Measurements from ENCODE around the gene TOLLIP.
A peak's percentile ranks its signal among the peaks of the same experiment; 100 is the strongest.

The TOLLIP gene

GRCh38 chr11:1263010-1263409 lies 46.4 kb downstream of the TOLLIP start:
- no peak for DNase-seq (ENCODE audit: low spot score)
- TF ChIP-seq, protein P1, sequence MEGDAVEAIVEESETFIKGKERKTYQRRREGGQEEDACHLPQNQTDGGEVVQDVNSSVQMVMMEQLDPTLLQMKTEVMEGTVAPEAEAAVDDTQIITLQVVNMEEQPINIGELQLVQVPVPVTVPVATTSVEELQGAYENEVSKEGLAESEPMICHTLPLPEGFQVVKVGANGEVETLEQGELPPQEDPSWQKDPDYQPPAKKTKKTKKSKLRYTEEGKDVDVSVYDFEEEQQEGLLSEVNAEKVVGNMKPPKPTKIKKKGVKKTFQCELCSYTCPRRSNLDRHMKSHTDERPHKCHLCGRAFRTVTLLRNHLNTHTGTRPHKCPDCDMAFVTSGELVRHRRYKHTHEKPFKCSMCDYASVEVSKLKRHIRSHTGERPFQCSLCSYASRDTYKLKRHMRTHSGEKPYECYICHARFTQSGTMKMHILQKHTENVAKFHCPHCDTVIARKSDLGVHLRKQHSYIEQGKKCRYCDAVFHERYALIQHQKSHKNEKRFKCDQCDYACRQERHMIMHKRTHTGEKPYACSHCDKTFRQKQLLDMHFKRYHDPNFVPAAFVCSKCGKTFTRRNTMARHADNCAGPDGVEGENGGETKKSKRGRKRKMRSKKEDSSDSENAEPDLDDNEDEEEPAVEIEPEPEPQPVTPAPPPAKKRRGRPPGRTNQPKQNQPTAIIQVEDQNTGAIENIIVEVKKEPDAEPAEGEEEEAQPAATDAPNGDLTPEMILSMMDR (IDR thresholded peaks at IDR 0.05): no peak
- Histone ChIP-seq H3K4me3 (peak overlapping the region; percentile 71), H3K27ac (peak overlapping the region; percentile 37 to 79)

GRCh38 chr11:1262172-1263006 lies 47.0 kb downstream of the TOLLIP start:
- Histone ChIP-seq H3K4me3 (peak overlapping the region; percentile 71), H3K27ac (peak overlapping the region; percentile 66 to 79)
- DNase-seq (ENCODE audit: low spot score): peak; percentile 94
- TF ChIP-seq, protein P1 (IDR thresholded peaks at IDR 0.05): no peak

- DNase-seq (ENCODE audit: low spot score): no peak
- Histone ChIP-seq H3K4me3 (peak overlapping the region; percentile 71), H3K27ac (no peak overlapping the region)
- TF ChIP-seq, protein P1 (IDR thresholded peaks at IDR 0.05): no peak
These were observed 48.0 kb downstream of the TOLLIP start for GRCh38 chr11:1261241-1262071.

DNA sequence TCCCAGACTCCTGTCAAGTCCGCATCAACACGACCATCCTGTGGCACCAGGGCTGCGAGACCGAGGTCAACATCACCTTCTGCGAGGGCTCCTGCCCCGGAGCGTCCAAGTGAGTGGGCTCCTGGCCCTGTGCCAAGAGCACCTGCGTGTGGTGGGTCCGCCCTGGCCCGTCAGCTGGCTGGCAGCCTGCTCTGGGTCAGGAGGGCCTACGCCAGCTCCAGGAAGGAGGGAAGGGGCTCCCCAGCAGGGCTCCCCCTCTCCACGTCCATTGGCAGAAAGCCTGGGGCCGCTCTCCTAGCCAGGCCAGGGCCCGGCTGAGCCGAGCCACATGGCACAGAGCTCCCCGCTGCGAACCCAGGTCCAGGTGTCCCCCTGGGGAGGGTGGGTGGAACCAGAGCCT lies 48.8 kb downstream of the TOLLIP start:
- TF ChIP-seq, protein P1 (IDR thresholded peaks at IDR 0.05): no peak
- Histone ChIP-seq H3K4me3 (no peak overlapping the region), H3K27ac (no peak overlapping the region)
- no peak for DNase-seq (ENCODE audit: low spot score)

DNA sequence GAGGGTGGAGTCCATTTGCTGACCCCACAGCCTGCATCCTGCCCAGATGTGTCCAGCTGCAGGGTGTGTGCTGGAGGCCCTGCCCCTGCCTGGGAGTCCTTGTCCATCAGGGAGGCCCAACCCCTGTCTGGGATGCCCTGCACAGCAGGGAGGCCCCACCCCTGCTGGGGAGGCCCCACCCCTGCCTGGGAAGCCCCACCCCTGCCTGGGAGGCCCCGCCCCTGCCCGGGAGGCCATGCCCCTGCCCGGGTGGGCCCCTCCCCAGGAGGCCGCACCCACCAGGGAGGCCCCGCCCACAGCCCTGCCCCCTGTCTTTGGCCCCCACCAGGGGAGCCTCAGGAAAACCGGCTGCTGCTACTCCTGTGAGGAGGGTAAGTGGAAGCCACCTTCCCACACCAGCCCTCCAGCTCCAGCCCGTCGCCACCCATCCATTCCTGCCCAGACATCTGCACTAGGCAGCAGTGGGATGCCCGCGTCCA lies 49.4 kb downstream of the TOLLIP start:
- DNase-seq (ENCODE audit: low spot score): no peak
- TF ChIP-seq, protein P1 (IDR thresholded peaks at IDR 0.05): no peak

DNA sequence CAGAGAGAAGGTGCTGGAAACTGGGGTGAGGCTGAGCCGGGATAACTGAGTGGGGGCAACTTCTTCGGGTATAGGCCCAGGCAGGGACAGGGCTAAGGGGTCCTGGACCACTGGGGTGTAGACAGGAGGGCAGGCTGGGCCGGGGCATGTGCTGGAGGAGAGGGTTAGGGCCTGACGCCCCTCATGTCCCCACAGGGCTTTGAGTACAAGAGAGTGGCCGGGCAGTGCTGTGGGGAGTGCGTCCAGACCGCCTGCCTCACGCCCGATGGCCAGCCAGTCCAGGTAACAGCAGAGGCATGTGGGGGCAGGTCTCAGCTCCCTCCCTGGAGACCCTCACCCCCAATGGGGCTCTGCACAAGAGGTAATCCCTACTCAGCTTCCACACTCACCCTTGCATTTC lies 49.9 kb downstream of the TOLLIP start:
- Histone ChIP-seq H3K27ac (no peak overlapping the region), H3K4me3 (no peak overlapping the region)
- TF ChIP-seq, protein P1 (IDR thresholded peaks at IDR 0.05): no peak
- no peak for DNase-seq (ENCODE audit: low spot score)

More for the DNA sequence above, 49.4 kb downstream of the TOLLIP start:
- H3K27ac ChIP-seq: no peak overlapping the region
- H3K4me3 ChIP-seq: no peak overlapping the region

All from coronary artery (tissue), 2 donors.